Measurements from ENCODE around the gene RANBP17.

Gene RANBP17

GRCh38 chr5:170836226-170836625 is 25.6 kb upstream of the RANBP17 start:
- Histone ChIP-seq H4K20me1 (ENCODE audit: insufficient read depth, low read length) (no peaks in the 10 kb centered on the region), H3K9ac (ENCODE audit: low read length) (no peak overlapping the region), H2AFZ (ENCODE audit: low read depth, low read length) (no peak overlapping the region), H3K27me3 (ENCODE audit: low read depth, low read length) (peaks cover 7% of the 10 kb centered on the region; the same call in 1 of the 2 replicates), H3K4me2 (ENCODE audit: low read length) (no peak overlapping the region), H3K9me3 (ENCODE audit: insufficient read depth, low read length) (no peaks in the 10 kb centered on the region), H3K4me3 (ENCODE audit: low read length) (no peak overlapping the region), H3K27ac (ENCODE audit: low read length) (no peak overlapping the region), H3K4me1 (ENCODE audit: low read length) (no peaks in the 10 kb centered on the region), H3K79me2 (ENCODE audit: low read length) (no peaks in the 10 kb centered on the region), H3K36me3 (replicated peaks; ENCODE audit: low read depth, low read length) (no peaks in the 10 kb centered on the region)
- no peak for TF ChIP-seq CTCF (IDR thresholded peaks at IDR 0.05; ENCODE audit: low read depth, low read length)
- TF ChIP-seq EZH2phosphoT487 (IDR thresholded peaks at IDR 0.05; ENCODE audit: low read depth): no peak

GRCh38 chr5:170843870-170844269 is 17.9 kb upstream of the RANBP17 start:
- no peak overlapping the region for H3K9ac ChIP-seq (ENCODE audit: low read length)
- no peak overlapping the region for H3K27ac ChIP-seq (ENCODE audit: low read length)
- no peaks in the 10 kb centered on the region for H4K20me1 ChIP-seq (ENCODE audit: insufficient read depth, low read length)
- H3K79me2 ChIP-seq (ENCODE audit: low read length): no peaks in the 10 kb centered on the region
- no peaks in the 10 kb centered on the region for H3K36me3 ChIP-seq (replicated peaks; ENCODE audit: low read depth, low read length)
- H3K4me3 ChIP-seq (ENCODE audit: low read length): no peak overlapping the region
- H2AFZ ChIP-seq (ENCODE audit: low read depth, low read length): no peak overlapping the region
- H3K4me2 ChIP-seq (ENCODE audit: low read length): 0 out of 2 replicates have a peak overlapping the region, but pooled peaks have one; percentile 0
- no peak for TF ChIP-seq EZH2phosphoT487 (IDR thresholded peaks at IDR 0.05; ENCODE audit: low read depth)
- H3K4me1 ChIP-seq (ENCODE audit: low read length): peaks cover 8% of the 10 kb centered on the region
- H3K9me3 ChIP-seq (ENCODE audit: insufficient read depth, low read length): no peaks in the 10 kb centered on the region
- H3K27me3 ChIP-seq (ENCODE audit: low read depth, low read length): peaks cover 7% of the 10 kb centered on the region; the same call in 1 of the 2 replicates

GRCh38 chr5:170844651-170845050 is 17.2 kb upstream of the RANBP17 start:
- Histone ChIP-seq H3K27me3 (ENCODE audit: low read depth, low read length) (peaks cover 7% of the 10 kb centered on the region; the same call in 1 of the 2 replicates), H3K4me1 (ENCODE audit: low read length) (peaks cover 8% of the 10 kb centered on the region), H3K36me3 (replicated peaks; ENCODE audit: low read depth, low read length) (no peaks in the 10 kb centered on the region), H4K20me1 (ENCODE audit: insufficient read depth, low read length) (no peaks in the 10 kb centered on the region), H3K79me2 (ENCODE audit: low read length) (no peaks in the 10 kb centered on the region), H2AFZ (ENCODE audit: low read depth, low read length) (no peak overlapping the region), H3K27ac (ENCODE audit: low read length) (no peak overlapping the region), H3K4me2 (ENCODE audit: low read length) (no peak overlapping the region), H3K4me3 (ENCODE audit: low read length) (no peak overlapping the region), H3K9ac (ENCODE audit: low read length) (no peak overlapping the region), H3K9me3 (ENCODE audit: insufficient read depth, low read length) (no peaks in the 10 kb centered on the region)
- TF ChIP-seq CTCF (IDR thresholded peaks at IDR 0.05; ENCODE audit: low read depth, low read length): no peak

GRCh38 chr5:170846416-170846815 is 15.4 kb upstream of the RANBP17 start:
- TF ChIP-seq CTCF (IDR thresholded peaks at IDR 0.05; ENCODE audit: low read depth, low read length) (no peak), EZH2phosphoT487 (IDR thresholded peaks at IDR 0.05; ENCODE audit: low read depth) (no peak)
- Histone ChIP-seq H2AFZ (ENCODE audit: low read depth, low read length) (no peak overlapping the region), H3K27me3 (ENCODE audit: low read depth, low read length) (peaks cover 8% of the 10 kb centered on the region; the same call in 1 of the 2 replicates), H3K4me3 (ENCODE audit: low read length) (no peak overlapping the region), H3K79me2 (ENCODE audit: low read length) (no peaks in the 10 kb centered on the region), H3K9ac (ENCODE audit: low read length) (no peak overlapping the region), H3K27ac (ENCODE audit: low read length) (no peak overlapping the region), H3K4me1 (ENCODE audit: low read length) (peaks cover 8% of the 10 kb centered on the region), H3K9me3 (ENCODE audit: insufficient read depth, low read length) (no peaks in the 10 kb centered on the region), H3K4me2 (ENCODE audit: low read length) (no peak overlapping the region), H3K36me3 (replicated peaks; ENCODE audit: low read depth, low read length) (no peaks in the 10 kb centered on the region), H4K20me1 (ENCODE audit: insufficient read depth, low read length) (no peaks in the 10 kb centered on the region)

All from OCI-LY3 (cell line).